H9 (cell line): Measurements from ENCODE around the gene NADK. TPM values are rescaled to one million over a fixed set of nuclear protein-coding genes. Genes with fewer than 3 reads are reported as not detected.
A peak's percentile ranks its signal among the peaks of the same experiment; 100 is the strongest.

Experiments used
- DNase-seq: peaks from one replicate; pipeline ENCODE4 v3.0.0-alpha.2; 2017
- H2AFZ ChIP-seq: one replicate; pipeline ENCODE4 v1.6.1; 2013; ENCODE audit warnings: mild to moderate bottlenecking, low read length, control low read depth, moderate library complexity
- H2AK5ac ChIP-seq: 2 replicates; pipeline ENCODE4 v1.6.1; 2013; ENCODE audit warnings: low read length, control low read depth, mixed read lengths; ENCODE audit not compliant: insufficient read length
- H2BK120ac ChIP-seq: one replicate; pipeline ENCODE4 v1.6.1; 2013; ENCODE audit warnings: low read depth, mild to moderate bottlenecking, low read length, control low read depth, inconsistent platforms; ENCODE audit not compliant: poor library complexity, severe bottlenecking
- H2BK12ac ChIP-seq: 2 replicates; pipeline ENCODE4 v1.6.1; 2013; ENCODE audit warnings: low read length, control low read depth, mixed read lengths, low read depth; ENCODE audit not compliant: insufficient read length
- H2BK15ac ChIP-seq: 2 replicates; pipeline ENCODE4 v1.6.1; 2013; ENCODE audit warnings: low read depth, low read length, control low read depth
- H2BK20ac ChIP-seq: one replicate; pipeline ENCODE4 v1.6.1; 2013; ENCODE audit warnings: low read depth, mild to moderate bottlenecking, low read length, control low read depth, inconsistent platforms; ENCODE audit not compliant: poor library complexity, severe bottlenecking
- H2BK5ac ChIP-seq: 2 replicates; pipeline ENCODE4 v1.6.1; 2013; ENCODE audit warnings: low read length, control low read depth, mixed read lengths; ENCODE audit not compliant: insufficient read length
- H3K14ac ChIP-seq: 2 replicates; pipeline ENCODE4 v1.6.1; 2013; ENCODE audit warnings: low read length, control low read depth; ENCODE audit not compliant: insufficient read depth
- H3K18ac ChIP-seq: 2 replicates; pipeline ENCODE4 v1.6.1; 2013; ENCODE audit warnings: low read depth, mild to moderate bottlenecking, mixed read lengths, low read length, control low read depth; ENCODE audit not compliant: insufficient read length
- H3K23ac ChIP-seq: 2 replicates; pipeline ENCODE4 v1.6.1; 2013; ENCODE audit warnings: low read length, control low read depth, mixed read lengths, low read depth; ENCODE audit not compliant: insufficient read length
- H3K23me2 ChIP-seq: 2 replicates; pipeline ENCODE4 v1.6.1; 2013; ENCODE audit warnings: low read depth, mild to moderate bottlenecking, mixed read lengths, low read length, control low read depth; ENCODE audit not compliant: insufficient read length, poor library complexity, severe bottlenecking
- H3K27ac ChIP-seq: 2 replicates; pipeline ENCODE4 v1.5.1; 2013; ENCODE audit warnings: low read length, control low read depth, mixed read lengths, low read depth; ENCODE audit not compliant: insufficient read length
- H3K27me3 ChIP-seq: 2 replicates; pipeline ENCODE4 v1.6.1; 2013; ENCODE audit warnings: low read length, control low read depth, inconsistent platforms; ENCODE audit not compliant: insufficient read depth
- H3K4ac ChIP-seq: 2 replicates; pipeline ENCODE4 v1.6.1; 2013; ENCODE audit warnings: low read depth, mild to moderate bottlenecking, control low read depth, inconsistent platforms, low read length, moderate library complexity
- H3K4me1 ChIP-seq: 2 replicates; pipeline ENCODE4 v1.6.1; 2013; ENCODE audit warnings: low read length, control low read depth, inconsistent platforms; ENCODE audit not compliant: insufficient read depth
- H3K4me2 ChIP-seq: 2 replicates; pipeline ENCODE4 v1.6.1; 2013; ENCODE audit warnings: low read length, control low read depth, mixed read lengths; ENCODE audit not compliant: insufficient read length, insufficient read depth
- H3K56ac ChIP-seq: 2 replicates; pipeline ENCODE4 v1.6.1; 2013; ENCODE audit warnings: low read depth, mild to moderate bottlenecking, mixed read lengths, low read length, control low read depth; ENCODE audit not compliant: insufficient read length
- H3K79me1 ChIP-seq: 2 replicates; pipeline ENCODE4 v1.6.1; 2013; ENCODE audit warnings: low read depth, mild to moderate bottlenecking, moderate library complexity, low read length, control low read depth, inconsistent platforms; ENCODE audit not compliant: insufficient read depth, poor library complexity, severe bottlenecking
- H3K79me2 ChIP-seq: 2 replicates; pipeline ENCODE4 v1.6.1; 2013; ENCODE audit warnings: low read length, control low read depth, inconsistent platforms; ENCODE audit not compliant: insufficient read depth
- H3K9ac ChIP-seq: 2 replicates; pipeline ENCODE4 v1.6.1; 2013; ENCODE audit warnings: low read length, control low read depth, mixed read lengths; ENCODE audit not compliant: insufficient read length; ENCODE audit errors: extremely low read depth
- H3K9me3 ChIP-seq: one replicate; pipeline ENCODE4 v1.6.1; 2013; ENCODE audit warnings: low read depth, low read length, inconsistent platforms; ENCODE audit not compliant: control insufficient read depth
- H3T11ph ChIP-seq: one replicate; pipeline ENCODE4 v1.6.1; 2013; ENCODE audit warnings: mild to moderate bottlenecking, low read length, control low read depth, inconsistent platforms
- H4K20me1 ChIP-seq: one replicate; pipeline ENCODE4 v1.6.1; 2013; ENCODE audit not compliant: control insufficient read depth, insufficient read length, insufficient read depth
- H4K5ac ChIP-seq: 2 replicates; pipeline ENCODE4 v1.6.1; 2013; ENCODE audit warnings: low read depth, mild to moderate bottlenecking, mixed read lengths, low read length, control low read depth; ENCODE audit not compliant: insufficient read length
- H4K8ac ChIP-seq: replicated peaks from 2 replicates; pipeline ENCODE4 v1.6.1; 2013; ENCODE audit warnings: low read length, control low read depth, mixed read lengths, low read depth; ENCODE audit not compliant: insufficient read length
- H4K91ac ChIP-seq: 2 replicates; pipeline ENCODE4 v1.6.1; 2013; ENCODE audit warnings: low read depth, mild to moderate bottlenecking, moderate library complexity, mixed read lengths, low read length, control low read depth; ENCODE audit not compliant: insufficient read length
- H3K27ac Mint-ChIP-seq, 3 experiments: 2 replicates in 2 of 3; 3 replicates in 1 of 3; pipeline ENCODE4 v1.8.0; 2020 to 2021; ENCODE audit warnings: mixed read lengths in 3 of 3, mild to moderate bottlenecking in 1 of 3, moderate library complexity in 1 of 3
- H3K27me3 Mint-ChIP-seq: 2 replicates; pipeline ENCODE4 v1.8.0; 2021; ENCODE audit warnings: low read depth, mild to moderate bottlenecking, moderate library complexity, mixed read lengths
- H3K36me3 Mint-ChIP-seq, 3 experiments: 2 replicates in 2 of 3; 3 replicates in 1 of 3; pipeline ENCODE4 v1.8.0; 2020 to 2021; ENCODE audit warnings: low read depth in 3 of 3, mixed read lengths in 3 of 3; ENCODE audit not compliant: insufficient read depth in 1 of 3
- H3K4me1 Mint-ChIP-seq, 2 experiments: 2 replicates each; pipeline ENCODE4 v1.8.0; 2020; ENCODE audit warnings: mixed read lengths in 2 of 2
- H3K4me3 Mint-ChIP-seq, 2 experiments: 2 replicates in 1 of 2; 3 replicates in 1 of 2; pipeline ENCODE4 v1.8.0; 2020 to 2021; ENCODE audit warnings: mild to moderate bottlenecking in 2 of 2, mixed read lengths in 2 of 2, moderate library complexity in 1 of 2
- H3K9me3 Mint-ChIP-seq, 2 experiments: 2 replicates in 1 of 2; 3 replicates in 1 of 2; pipeline ENCODE4 v1.8.0; 2020; ENCODE audit warnings: mild to moderate bottlenecking in 2 of 2, mixed read lengths in 2 of 2, moderate library complexity in 1 of 2
- WGBS: extraction: QIAGEN DNeasy Blood & Tissue Kit; methylation state at CpG from one replicate; pipeline ENCODE4 v1.1.7; 2013; ENCODE audit warnings: missing lambda C conversion rate, low lambda C conversion rate, mixed read lengths; ENCODE audit not compliant: insufficient read length; ENCODE audit errors: extremely low coverage; 5-methylcytosine and 5-hydroxymethylcytosine counted together
- total RNA-seq: library from RNA; stranded (reverse); gene quantifications from 2 replicates; pipeline ENCODE4 v1.2.1, GENCODE V29; 2021
- TF ChIP-seq, protein P1 (sequence below): fragments of 200-600 bp; sonication (generic); conservative IDR thresholded peaks from 3 replicates; pipeline ENCODE4 v1.8.0; 2021; ENCODE audit warnings: antibody characterized with exemption, mild to moderate bottlenecking

Gene NADK
- total RNA-seq, 1 experiment from 2014 or later, result 105 TPM

DNA sequence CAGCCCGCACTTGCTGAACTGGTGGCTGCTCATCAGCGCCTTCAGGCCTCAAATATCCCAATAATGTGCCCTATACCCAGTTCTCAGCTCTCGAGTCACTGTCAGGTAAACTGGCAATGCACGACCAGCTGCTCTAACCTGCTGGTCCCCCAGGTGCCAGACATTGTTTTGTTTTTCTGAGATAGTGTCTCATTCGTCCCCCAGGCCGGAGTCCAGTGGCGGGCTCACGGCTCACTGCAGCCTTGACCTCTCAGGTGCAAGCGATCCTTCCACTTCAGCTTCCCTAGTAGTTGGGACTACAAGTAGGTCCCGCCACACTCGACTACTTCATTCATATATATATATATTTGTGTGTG lies 1.0 kb upstream of the NADK start:
- Histone ChIP-seq H4K5ac (no peak overlapping the region), H3K27me3 (no peaks in the 10 kb centered on the region), H2BK15ac (no peak overlapping the region), H3K23ac (no peak overlapping the region), H3K79me2 (peaks cover 16% of the 10 kb centered on the region), H4K8ac (no peak overlapping the region), H3K4me1 (peaks cover 18% of the 10 kb centered on the region), H3K9me3 (no peaks in the 10 kb centered on the region), H2BK12ac (no peak overlapping the region), H3K56ac (no peak overlapping the region), H2AK5ac (no peak overlapping the region), H3K4ac (no peak overlapping the region), H4K20me1 (no peaks in the 10 kb centered on the region), H3K23me2 (peaks cover 24% of the 10 kb centered on the region), H4K91ac (no peak overlapping the region), H3T11ph (no peak overlapping the region), H3K18ac (peak overlapping the region; percentile 86), H2BK120ac (no peak overlapping the region), H2BK5ac (no peak overlapping the region), H3K27ac (peak overlapping the region; percentile 73), H2BK20ac (no peak overlapping the region), H3K4me2 (peak overlapping the region; percentile 85), H3K14ac (peak overlapping the region; percentile 89), H2AFZ (no peak overlapping the region), H3K9ac (peak overlapping the region; percentile 55), H3K79me1 (no peaks in the 10 kb centered on the region)
- TF ChIP-seq, protein P1, sequence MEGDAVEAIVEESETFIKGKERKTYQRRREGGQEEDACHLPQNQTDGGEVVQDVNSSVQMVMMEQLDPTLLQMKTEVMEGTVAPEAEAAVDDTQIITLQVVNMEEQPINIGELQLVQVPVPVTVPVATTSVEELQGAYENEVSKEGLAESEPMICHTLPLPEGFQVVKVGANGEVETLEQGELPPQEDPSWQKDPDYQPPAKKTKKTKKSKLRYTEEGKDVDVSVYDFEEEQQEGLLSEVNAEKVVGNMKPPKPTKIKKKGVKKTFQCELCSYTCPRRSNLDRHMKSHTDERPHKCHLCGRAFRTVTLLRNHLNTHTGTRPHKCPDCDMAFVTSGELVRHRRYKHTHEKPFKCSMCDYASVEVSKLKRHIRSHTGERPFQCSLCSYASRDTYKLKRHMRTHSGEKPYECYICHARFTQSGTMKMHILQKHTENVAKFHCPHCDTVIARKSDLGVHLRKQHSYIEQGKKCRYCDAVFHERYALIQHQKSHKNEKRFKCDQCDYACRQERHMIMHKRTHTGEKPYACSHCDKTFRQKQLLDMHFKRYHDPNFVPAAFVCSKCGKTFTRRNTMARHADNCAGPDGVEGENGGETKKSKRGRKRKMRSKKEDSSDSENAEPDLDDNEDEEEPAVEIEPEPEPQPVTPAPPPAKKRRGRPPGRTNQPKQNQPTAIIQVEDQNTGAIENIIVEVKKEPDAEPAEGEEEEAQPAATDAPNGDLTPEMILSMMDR, result no peak
- Mint-ChIP-seq H3K9me3 (no peaks in the 10 kb centered on the region), H3K36me3 (peaks cover 4 to 17% (median 8%) of the 10 kb centered on the region in 3 experiments; a peak in 5 of 7 replicates), H3K4me1 (peaks cover 49 to 63% of the 10 kb centered on the region in 2 experiments), H3K27ac (peak overlapping the region; percentile 95 to 99 (median 98); a peak in 6 of 7 replicates), H3K4me3 (peak overlapping the region; percentile 79 to 84), H3K27me3 (no peaks in the 10 kb centered on the region; the same call in 1 of the 2 replicates)
- no CpG with 5 or more reads among the region's 11 CpGs for WGBS
- peak; percentile 39 for DNase-seq
